Adrenal gland (tissue), 12 donors: Measurements from ENCODE around the gene F7. TPM values are rescaled to one million over a fixed set of nuclear protein-coding genes. Genes with fewer than 3 reads are reported as not detected.

Experiments
- DNase-seq, 7 donors: peaks; one replicate each; pipeline ENCODE4 v3.0.0-alpha.2; 2019 to 2020
- H3K27ac ChIP-seq, 5 donors: fragments of 200-600 bp; sonication (generic) in 4 of 5; 1 replicate in 3 of 5; 2 replicates in 2 of 5; pipeline versions ENCODE4 v1.5.1 to v1.8.0; 2016 to 2020; ENCODE audit warnings: mild to moderate bottlenecking in 1 of 5
- H3K27me3 ChIP-seq: fragments of 200-600 bp; 2 replicates; pipeline ENCODE4 v1.8.0; 2021
- H3K36me3 ChIP-seq, 2 donors: fragments of 200-600 bp; replicated peaks in 1 of 2; 1 replicate in 1 of 2; 2 replicates in 1 of 2; pipeline versions ENCODE4 v1.5.1 to v1.8.0; 2018 to 2022
- H3K4me1 ChIP-seq, 2 donors: fragments of 200-600 bp; replicated peaks in 1 of 2; 1 replicate in 1 of 2; 2 replicates in 1 of 2; pipeline versions ENCODE4 v1.5.1 to v1.8.0; 2018 to 2021
- H3K4me3 ChIP-seq, 4 donors: fragments of 200-600 bp; sonication (generic) in 3 of 4; one replicate each; pipeline ENCODE4 v1.5.1; 2016 to 2018
- H3K9me3 ChIP-seq, 3 donors: fragments of 200-600 bp; sonication (generic) in 1 of 3; replicated peaks in 1 of 3; 1 replicate in 2 of 3; 2 replicates in 1 of 3; pipeline versions ENCODE4 v1.5.1 to v1.8.0; 2016 to 2021
- POLR2A ChIP-seq, 2 donors: fragments of 450-650 bp; IDR thresholded peaks; one replicate each; pipeline ENCODE4 v1.6.1; 2017; ENCODE audit warnings: antibody characterized with exemption in 2 of 2, mild to moderate bottlenecking in 2 of 2, moderate library complexity in 1 of 2
- WGBS, 4 donors: extraction: QIAGEN DNeasy Blood & Tissue Kit in 2 of 4; methylation state at CpG; one replicate each; pipeline versions ENCODE4 v1.1.5 to v1.1.7; 2013 to 2017; 5-methylcytosine and 5-hydroxymethylcytosine counted together
- intact Hi-C, 2 donors: fragments of 100-400 bp; cut with DNase I; formaldehyde crosslinking; loops; one replicate each; pipeline versions ENCODE4 v1.14.1 to v1.15.0; 2022 to 2023
- polyA plus RNA-seq, 3 donors: library from polyadenylated mRNA; stranded (reverse); fragments of 200-250 nt in 2 of 3; fragments of 350-450 nt in 1 of 3; fragmentation: Illumina TruSeq in 1 of 3; extraction: RNeasy Lipid Tissue Mini Kit (QIAGEN cat#74804) in 1 of 3; gene quantifications; one replicate each; pipeline ENCODE4 v1.2.3, GENCODE V29; 2013 to 2014
- total RNA-seq, 9 donors: library from RNA; depleted of rRNA in 4 of 9; stranded (reverse); fragments of >200 nt in 4 of 9; fragments of 120-200 nt in 1 of 9; fragmentation: NEBNext Ultra II Directional in 1 of 9; extraction: Animal tissue kit (Norgen Biotek cat#: 25700) in 1 of 9; gene quantifications; one replicate each; pipeline versions ENCODE4 v1.1.0 to v1.2.4, GENCODE V29; 2013 to 2023
- TF ChIP-seq, protein P1 (sequence below), 6 experiments: fragments of 450-650 bp in 4 of 6; fragments of 200-600 bp in 2 of 6; sonication (generic) in 1 of 6; IDR thresholded peaks; 1 replicate in 5 of 6; 2 replicates in 1 of 6; pipeline versions ENCODE4 v1.5.1 to v1.8.0; 2016 to 2021; ENCODE audit warnings: antibody characterized with exemption in 6 of 6, mild to moderate bottlenecking in 2 of 6, moderate library complexity in 1 of 6
- donor health status: healthy with polysubstance abuse.
- donor health status: Bipolar disorder and iron deficiency.
- donor health status: DM: yes; HTN: yes; CAD: no.
- donor health status: DM: no; HTN: no; CAD: no.
- donor health status: DM: no; HTN: no; CAD: no.
- donor health status: DM: yes; HTN: yes; CAD: no.

Gene F7
- total and polyA plus RNA-seq, 12 donors: 0.05 to 0.61 (median 0.08) TPM; not detected in 7

GRCh38 chr13:113129921-113130750, 24.5 kb downstream of the F7 start:
- Histone ChIP-seq H3K4me3 (peak overlapping the region in 1 of 4 donors; percentile 46), H3K27ac (no peak overlapping the region), H3K27me3 (no peaks in the 10 kb centered on the region), H3K36me3 (no peaks in the 10 kb centered on the region), H3K9me3 (no peaks in the 10 kb centered on the region), H3K4me1 (no peaks in the 10 kb centered on the region)
- DNase-seq: peak in 3 of 7 donors; percentile 32 to 58 (median 33)
- TF ChIP-seq POLR2A (IDR thresholded peaks at IDR 0.05): no peak
- TF ChIP-seq, protein P1, sequence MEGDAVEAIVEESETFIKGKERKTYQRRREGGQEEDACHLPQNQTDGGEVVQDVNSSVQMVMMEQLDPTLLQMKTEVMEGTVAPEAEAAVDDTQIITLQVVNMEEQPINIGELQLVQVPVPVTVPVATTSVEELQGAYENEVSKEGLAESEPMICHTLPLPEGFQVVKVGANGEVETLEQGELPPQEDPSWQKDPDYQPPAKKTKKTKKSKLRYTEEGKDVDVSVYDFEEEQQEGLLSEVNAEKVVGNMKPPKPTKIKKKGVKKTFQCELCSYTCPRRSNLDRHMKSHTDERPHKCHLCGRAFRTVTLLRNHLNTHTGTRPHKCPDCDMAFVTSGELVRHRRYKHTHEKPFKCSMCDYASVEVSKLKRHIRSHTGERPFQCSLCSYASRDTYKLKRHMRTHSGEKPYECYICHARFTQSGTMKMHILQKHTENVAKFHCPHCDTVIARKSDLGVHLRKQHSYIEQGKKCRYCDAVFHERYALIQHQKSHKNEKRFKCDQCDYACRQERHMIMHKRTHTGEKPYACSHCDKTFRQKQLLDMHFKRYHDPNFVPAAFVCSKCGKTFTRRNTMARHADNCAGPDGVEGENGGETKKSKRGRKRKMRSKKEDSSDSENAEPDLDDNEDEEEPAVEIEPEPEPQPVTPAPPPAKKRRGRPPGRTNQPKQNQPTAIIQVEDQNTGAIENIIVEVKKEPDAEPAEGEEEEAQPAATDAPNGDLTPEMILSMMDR (IDR thresholded peaks at IDR 0.05): no peak
- intact Hi-C loops: no loop called here
- WGBS, 4 donors: 46 to 56% (median 52%) methylated on average over 33 to 60 of the region's 60 CpGs

DNA sequence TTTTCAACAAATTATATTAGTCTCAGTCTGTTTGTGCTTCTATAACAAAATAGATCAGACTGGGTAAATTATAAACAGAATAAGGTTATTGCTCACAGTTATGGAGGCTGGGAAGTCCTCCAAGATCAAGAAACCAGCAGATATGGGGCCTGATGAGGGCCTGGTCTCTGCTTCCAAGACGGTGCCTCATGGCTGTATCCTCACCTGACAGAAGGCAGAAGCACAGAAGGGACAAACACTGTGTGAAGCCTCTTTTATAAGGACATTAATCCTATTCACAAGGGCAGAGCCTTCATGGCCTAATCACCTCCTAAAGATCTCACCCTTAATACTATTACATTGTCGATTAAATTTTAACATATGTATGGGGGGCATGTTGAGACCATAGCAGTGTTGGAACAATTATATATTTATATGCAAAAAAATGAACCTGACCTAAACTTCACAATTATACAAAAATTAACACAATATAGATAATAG, 29.7 kb downstream of the F7 start:
- TF ChIP-seq, protein P1 (IDR thresholded peaks at IDR 0.05): no peak
- no peak for TF ChIP-seq POLR2A (IDR thresholded peaks at IDR 0.05)
- H3K9me3 ChIP-seq: no peaks in the 10 kb centered on the region
- no peaks in the 10 kb centered on the region for H3K27me3 ChIP-seq
- no peak overlapping the region for H3K27ac ChIP-seq
- H3K4me1 ChIP-seq: no peaks in the 10 kb centered on the region
- WGBS, 4 donors: 88 to 90% (median 90%) methylated on average over 2 of the region's 2 CpGs
- no peaks in the 10 kb centered on the region for H3K36me3 ChIP-seq
- no peak overlapping the region for H3K4me3 ChIP-seq
- no peak for DNase-seq
- intact Hi-C loops: no loop called here

GRCh38 chr13:113137691-113138298, 32.2 kb downstream of the F7 start:
- Histone ChIP-seq H3K4me1 (no peaks in the 10 kb centered on the region), H3K27me3 (no peaks in the 10 kb centered on the region), H3K4me3 (no peak overlapping the region), H3K9me3 (no peaks in the 10 kb centered on the region), H3K36me3 (no peaks in the 10 kb centered on the region), H3K27ac (no peak overlapping the region)
- DNase-seq: peak in 1 of 7 donors; percentile 21
- WGBS, 4 donors: 83 to 92% (median 85%) methylated on average over 11 of the region's 11 CpGs
- intact Hi-C loops: no loop called here
- TF ChIP-seq POLR2A (IDR thresholded peaks at IDR 0.05): no peak
- TF ChIP-seq, protein P1 (IDR thresholded peaks at IDR 0.05): no peak

- no peaks in the 10 kb centered on the region for H3K36me3 ChIP-seq
- H3K4me1 ChIP-seq: no peaks in the 10 kb centered on the region
- no peak overlapping the region for H3K4me3 ChIP-seq
- H3K9me3 ChIP-seq: no peaks in the 10 kb centered on the region
- WGBS, 4 donors: 66 to 81% (median 75%) methylated on average over 16 of the region's 16 CpGs
- no peaks in the 10 kb centered on the region for H3K27me3 ChIP-seq
- intact Hi-C loops: no loop called here
- no peak overlapping the region for H3K27ac ChIP-seq
- TF ChIP-seq, protein P1 (IDR thresholded peaks at IDR 0.05): no peak
- TF ChIP-seq POLR2A (IDR thresholded peaks at IDR 0.05): no peak
- peak in 2 of 7 donors; percentile 41 to 50 for DNase-seq
These were observed 33.4 kb downstream of the F7 start for GRCh38 chr13:113138792-113139551.
